Activated CD4-positive, alpha-beta T cell treated with anti-CD3 and anti-CD28 coated beads, Interleukin-2, amount 10 ng/mL, durations not matched to agents 7 days and 5 days (primary cell): ENCODE measurements around the gene SCD. TPM values are rescaled to one million over a fixed set of nuclear protein-coding genes. Genes with fewer than 3 reads are reported as not detected.
"Not testable (repeated sequence)": the region's sequence is repeated elsewhere in the genome, so short reads cannot be mapped to it uniquely, and the experiment has no call there.

Experiments used
- CTCF ChIA-PET: fragments of 350-600 bp; sonication (Branson Sonifier 250); formaldehyde crosslinking; loops from one replicate; lab custom pipeline; 2021; ENCODE audit warnings: antibody characterized with exemption; lab: Charles Lee
- POLR2A ChIA-PET: fragments of 350-600 bp; sonication (Branson Sonifier 250); formaldehyde crosslinking; loops from one replicate; lab custom pipeline; 2021; ENCODE audit warnings: antibody characterized with exemption; lab: Charles Lee
- DNase-seq: peaks from one replicate; pipeline ENCODE4 v3.0.0-alpha.2; 2020
- H3K27ac Mint-ChIP-seq: one replicate; pipeline ENCODE4 v1.8.0; 2021; ENCODE audit warnings: mild to moderate bottlenecking, moderate library complexity, mixed read lengths
- H3K27me3 Mint-ChIP-seq: one replicate; pipeline ENCODE4 v1.8.0; 2021; ENCODE audit warnings: mixed read lengths
- H3K36me3 Mint-ChIP-seq: one replicate; pipeline ENCODE4 v1.8.0; 2021; ENCODE audit warnings: low read depth, mixed read lengths
- H3K4me1 Mint-ChIP-seq: one replicate; pipeline ENCODE4 v1.8.0; 2021; ENCODE audit warnings: mixed read lengths
- H3K4me3 Mint-ChIP-seq: one replicate; pipeline ENCODE4 v1.8.0; 2021; ENCODE audit warnings: mild to moderate bottlenecking, moderate library complexity, mixed read lengths
- H3K9me3 Mint-ChIP-seq: one replicate; pipeline ENCODE4 v1.8.0; 2021; ENCODE audit warnings: mixed read lengths
- total RNA-seq, 2 experiments: library from RNA; stranded (reverse); gene quantifications; one replicate each; pipeline ENCODE4 v1.2.3, GENCODE V29; 2021

The SCD gene
- total RNA-seq = 100 to 1,000 TPM; 117 to 129 TPM

DNA sequence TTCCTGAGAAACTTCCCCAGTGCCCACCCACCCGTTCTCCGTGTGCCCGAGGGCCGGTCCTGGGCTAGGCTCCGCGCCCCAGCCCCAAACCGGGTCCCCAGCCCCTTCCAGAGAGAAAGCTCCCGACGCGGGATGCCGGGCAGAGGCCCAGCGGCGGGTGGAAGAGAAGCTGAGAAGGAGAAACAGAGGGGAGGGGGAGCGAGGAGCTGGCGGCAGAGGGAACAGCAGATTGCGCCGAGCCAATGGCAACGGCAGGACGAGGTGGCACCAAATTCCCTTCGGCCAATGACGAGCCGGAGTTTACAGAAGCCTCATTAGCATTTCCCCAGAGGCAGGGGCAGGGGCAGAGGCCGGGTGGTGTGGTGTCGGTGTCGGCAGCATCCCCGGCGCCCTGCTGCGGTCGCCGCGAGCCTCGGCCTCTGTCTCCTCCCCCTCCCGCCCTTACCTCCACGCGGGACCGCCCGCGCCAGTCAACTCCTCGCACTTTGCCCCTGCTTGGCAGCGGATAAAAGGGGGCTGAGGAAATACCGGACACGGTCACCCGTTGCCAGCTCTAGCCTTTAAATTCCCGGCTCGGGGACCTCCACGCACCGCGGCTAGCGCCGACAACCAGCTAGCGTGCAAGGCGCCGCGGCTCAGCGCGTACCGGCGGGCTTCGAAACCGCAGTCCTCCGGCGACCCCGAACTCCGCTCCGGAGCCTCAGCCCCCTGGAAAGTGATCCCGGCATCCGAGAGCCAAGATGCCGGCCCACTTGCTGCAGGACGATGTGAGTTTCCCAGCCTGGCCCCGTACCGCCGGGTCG is at the start of gene SCD:
Gene SCD (plus strand): TSS at position 469 of the 803 bp plus-strand sequence. CDS start 272 bp downstream, at position 741.
- H3K4me1 Mint-ChIP-seq = peaks cover 71% of the 10 kb centered on the region

DNA sequence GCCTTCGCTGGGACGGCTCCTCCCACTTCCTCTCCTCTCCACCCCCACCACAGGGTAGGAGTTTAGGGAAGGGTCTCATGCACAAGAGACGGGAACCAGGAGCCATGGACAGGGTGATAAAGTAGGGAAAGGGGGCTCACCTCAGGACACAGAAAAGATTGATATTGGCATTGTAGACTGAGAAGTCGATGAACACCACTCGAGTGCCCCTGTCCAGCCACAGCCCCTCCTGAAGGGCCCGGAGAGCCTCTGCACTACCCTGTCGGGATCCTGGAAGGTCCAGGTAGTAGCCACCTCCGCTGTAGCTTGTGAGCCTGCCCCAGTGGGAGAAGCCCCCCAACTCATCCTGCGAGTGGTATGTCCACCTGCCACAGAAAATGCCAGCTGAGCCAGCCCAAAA is 49.8 kb upstream of the SCD start:
- Mint-ChIP-seq H3K4me3 (no peak overlapping the region), H3K36me3 (no peaks in the 10 kb centered on the region), H3K4me1 (no peaks in the 10 kb centered on the region), H3K27me3 (peaks cover 20% of the 10 kb centered on the region), H3K9me3 (no peaks in the 10 kb centered on the region), H3K27ac (no peak overlapping the region)
- ChIA-PET POLR2A (interaction anchor here (0.6 kb wide), 1 partner anchor 225 kb away, joined by 3 read pairs; no protein-coding TSS in a partner anchor), CTCF (interaction anchor here (1.8 kb wide), 1 partner anchor 42 kb away, joined by 6 read pairs; no protein-coding TSS in a partner anchor)
- no peak for DNase-seq

More for the DNA sequence above, at the start of gene SCD:
- POLR2A ChIA-PET = interaction anchor here (0.6 to 1.5 kb wide), 4 partner anchors 20 to 649 kb away, joined by 3 to 7 read pairs (median 3); no protein-coding TSS in a partner anchor
- H3K36me3 Mint-ChIP-seq = peaks cover 43% of the 10 kb centered on the region
- peak; percentile 93 for DNase-seq
- H3K9me3 Mint-ChIP-seq = no peaks in the 10 kb centered on the region
- peak within 1 kb of the TSS; percentile 83 for H3K27ac Mint-ChIP-seq
- H3K4me3 Mint-ChIP-seq = peak within 1 kb of the TSS; percentile 97
- CTCF ChIA-PET = interaction anchor here (0.6 to 2.9 kb wide), 17 partner anchors 10 to 215 kb away, joined by 3 to 16 read pairs (median 5); partner anchors contain the start of genes HIF1AN, PKD2L1 and SEC31B
- no peaks in the 10 kb centered on the region for H3K27me3 Mint-ChIP-seq

GRCh38 chr10:100301123-100301522 is 45.9 kb upstream of the SCD start:
- H3K9me3 Mint-ChIP-seq, H3K36me3 Mint-ChIP-seq, CTCF ChIA-PET, H3K4me1 Mint-ChIP-seq, H3K27ac Mint-ChIP-seq, H3K4me3 Mint-ChIP-seq, DNase-seq, POLR2A ChIA-PET: not testable (repeated sequence)
- H3K27me3 Mint-ChIP-seq = peaks cover 30% of the 10 kb centered on the region

DNA sequence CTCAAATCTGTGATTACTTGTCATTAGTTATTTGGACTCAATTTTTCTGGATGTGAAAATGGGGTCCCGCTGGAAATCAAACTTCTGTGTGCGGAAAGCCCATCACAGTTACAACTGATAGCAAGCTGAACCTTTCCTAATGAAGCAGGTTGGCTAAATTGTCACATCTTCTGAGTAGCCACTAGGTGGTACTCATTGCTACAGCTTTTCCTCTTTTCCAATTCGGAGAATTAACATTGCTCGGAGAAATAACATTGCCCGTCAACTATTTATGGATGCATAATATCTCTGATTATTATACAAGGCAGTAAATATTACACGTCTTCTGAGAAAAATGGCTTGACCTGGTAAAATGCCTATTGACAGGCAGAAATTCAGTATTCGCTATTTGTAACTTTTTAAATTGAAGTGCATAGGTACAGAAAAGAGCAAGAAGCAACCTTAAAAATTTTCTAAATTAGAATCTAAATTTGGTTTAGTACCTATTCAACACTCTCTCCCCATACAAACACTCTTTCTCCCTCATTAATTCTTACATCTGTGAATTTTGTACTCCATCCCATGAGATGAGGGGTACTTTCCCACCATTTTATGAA is 43.2 kb upstream of the SCD start:
- H3K4me1 Mint-ChIP-seq = no peaks in the 10 kb centered on the region
- H3K4me3 Mint-ChIP-seq = no peak overlapping the region
- H3K27ac Mint-ChIP-seq = no peak overlapping the region
- H3K36me3 Mint-ChIP-seq = no peaks in the 10 kb centered on the region
- H3K27me3 Mint-ChIP-seq = peaks cover 47% of the 10 kb centered on the region
- POLR2A ChIA-PET = no interaction called here
- CTCF ChIA-PET = interaction anchor here (0.5 to 1.3 kb wide), 2 partner anchors 129 to 179 kb away, joined by 3 to 4 read pairs; no protein-coding TSS in a partner anchor
- no peak for DNase-seq
- no peaks in the 10 kb centered on the region for H3K9me3 Mint-ChIP-seq

DNA sequence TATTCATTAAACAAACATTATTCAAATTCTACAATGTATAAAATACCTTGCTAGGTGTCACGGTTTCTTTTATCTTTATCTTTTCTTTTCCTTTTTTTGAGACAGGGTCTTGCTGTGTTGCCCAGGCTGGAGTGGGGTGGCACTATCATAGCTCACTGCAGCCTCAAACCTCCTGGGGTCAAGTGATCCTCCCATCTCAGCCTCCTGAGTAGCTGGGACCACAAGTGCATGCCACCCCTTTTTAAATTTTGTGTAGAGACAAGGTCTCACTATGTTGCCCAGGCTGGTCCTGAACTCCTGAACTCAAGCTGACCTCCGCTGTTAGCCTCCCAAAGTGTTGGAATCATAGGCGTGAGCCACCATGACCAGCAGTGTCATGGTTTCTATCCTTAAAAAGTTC is 42.6 kb upstream of the SCD start:
- no peak for DNase-seq
- no peak overlapping the region for H3K4me3 Mint-ChIP-seq
- no peaks in the 10 kb centered on the region for H3K4me1 Mint-ChIP-seq
- ChIA-PET POLR2A (no interaction called here), CTCF (interaction anchor here (0.6 to 1.3 kb wide), 5 partner anchors 11 to 877 kb away, joined by 3 to 4 read pairs (median 3); no protein-coding TSS in a partner anchor)
- H3K27ac Mint-ChIP-seq = no peak overlapping the region
- no peaks in the 10 kb centered on the region for H3K36me3 Mint-ChIP-seq
- no peaks in the 10 kb centered on the region for H3K9me3 Mint-ChIP-seq
- peaks cover 50% of the 10 kb centered on the region for H3K27me3 Mint-ChIP-seq

GRCh38 chr10:100306861-100307260 is 40.2 kb upstream of the SCD start:
- POLR2A ChIA-PET = no interaction called here
- Mint-ChIP-seq H3K4me1 (no peaks in the 10 kb centered on the region), H3K4me3 (no peak overlapping the region), H3K27me3 (peaks cover 58% of the 10 kb centered on the region), H3K36me3 (no peaks in the 10 kb centered on the region), H3K9me3 (no peaks in the 10 kb centered on the region), H3K27ac (no peak overlapping the region)
- no peak for DNase-seq
- CTCF ChIA-PET = no interaction called here

DNA sequence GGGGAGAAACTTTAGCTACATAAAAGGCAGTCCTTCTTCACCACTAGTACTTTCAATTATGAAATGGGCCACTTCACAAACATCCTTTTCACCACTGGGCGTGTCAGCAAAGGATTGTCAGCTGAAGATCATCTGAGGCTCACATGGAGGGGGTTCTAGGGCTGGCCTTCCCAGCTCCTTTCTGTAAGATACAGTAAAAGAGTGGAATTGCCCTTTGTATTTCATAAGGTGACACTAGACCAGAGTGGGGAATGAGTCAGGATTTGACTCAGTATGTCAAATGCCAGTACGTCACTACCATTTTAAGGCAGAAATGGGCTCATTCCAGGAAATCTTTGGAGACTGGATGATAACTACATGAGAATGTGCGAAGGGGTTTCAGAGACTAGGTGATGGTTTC is 39.3 kb upstream of the SCD start:
- Mint-ChIP-seq H3K9me3 (no peaks in the 10 kb centered on the region), H3K36me3 (no peaks in the 10 kb centered on the region), H3K27ac (no peak overlapping the region), H3K27me3 (peaks cover 63% of the 10 kb centered on the region), H3K4me1 (no peaks in the 10 kb centered on the region), H3K4me3 (no peak overlapping the region)
- DNase-seq = no peak
- CTCF ChIA-PET = no interaction called here
- POLR2A ChIA-PET = no interaction called here

GRCh38 chr10:100311298-100311697 is 35.7 kb upstream of the SCD start:
- CTCF ChIA-PET = interaction anchor here (0.7 to 1.5 kb wide), 3 partner anchors 13 to 122 kb away, joined by 3 to 5 read pairs (median 4); no protein-coding TSS in a partner anchor
- Mint-ChIP-seq H3K9me3 (no peaks in the 10 kb centered on the region), H3K36me3 (no peaks in the 10 kb centered on the region), H3K4me3 (no peak overlapping the region), H3K27ac (no peak overlapping the region), H3K4me1 (no peaks in the 10 kb centered on the region), H3K27me3 (peaks cover 60% of the 10 kb centered on the region)
- POLR2A ChIA-PET = no interaction called here
- no peak for DNase-seq

GRCh38 chr10:100315615-100316014 is 31.4 kb upstream of the SCD start:
- ChIA-PET CTCF (interaction anchor here (1.7 to 2.4 kb wide), 2 partner anchors 12 to 15 kb away, joined by 3 to 8 read pairs; no protein-coding TSS in a partner anchor), POLR2A (no interaction called here)
- Mint-ChIP-seq H3K27ac (no peak overlapping the region), H3K4me1 (no peaks in the 10 kb centered on the region), H3K36me3 (no peaks in the 10 kb centered on the region), H3K4me3 (no peak overlapping the region), H3K9me3 (no peaks in the 10 kb centered on the region), H3K27me3 (peaks cover 56% of the 10 kb centered on the region)
- DNase-seq = no peak

GRCh38 chr10:100318207-100318606 is 28.8 kb upstream of the SCD start:
- ChIA-PET POLR2A (no interaction called here), CTCF (interaction anchor here (0.6 kb wide), 1 partner anchor 521 kb away, joined by 4 read pairs; no protein-coding TSS in a partner anchor)
- Mint-ChIP-seq H3K9me3 (no peaks in the 10 kb centered on the region), H3K27ac (no peak overlapping the region), H3K4me3 (no peak overlapping the region), H3K36me3 (no peaks in the 10 kb centered on the region), H3K4me1 (no peaks in the 10 kb centered on the region), H3K27me3 (peaks cover 45% of the 10 kb centered on the region)
- no peak for DNase-seq

- H3K36me3 Mint-ChIP-seq = no peaks in the 10 kb centered on the region
- H3K9me3 Mint-ChIP-seq = no peaks in the 10 kb centered on the region
- peaks cover 35% of the 10 kb centered on the region for H3K27me3 Mint-ChIP-seq
- H3K27ac Mint-ChIP-seq = no peak overlapping the region
- no peaks in the 10 kb centered on the region for H3K4me1 Mint-ChIP-seq
- CTCF ChIA-PET = no interaction called here
- H3K4me3 Mint-ChIP-seq = no peak overlapping the region
- DNase-seq = no peak
- POLR2A ChIA-PET = interaction anchor here (0.6 kb wide), 1 partner anchor 25 kb away, joined by 9 read pairs; no protein-coding TSS in a partner anchor
Observed at GRCh38 chr10:100319707-100320402, 27.2 kb upstream of the SCD start.

DNA sequence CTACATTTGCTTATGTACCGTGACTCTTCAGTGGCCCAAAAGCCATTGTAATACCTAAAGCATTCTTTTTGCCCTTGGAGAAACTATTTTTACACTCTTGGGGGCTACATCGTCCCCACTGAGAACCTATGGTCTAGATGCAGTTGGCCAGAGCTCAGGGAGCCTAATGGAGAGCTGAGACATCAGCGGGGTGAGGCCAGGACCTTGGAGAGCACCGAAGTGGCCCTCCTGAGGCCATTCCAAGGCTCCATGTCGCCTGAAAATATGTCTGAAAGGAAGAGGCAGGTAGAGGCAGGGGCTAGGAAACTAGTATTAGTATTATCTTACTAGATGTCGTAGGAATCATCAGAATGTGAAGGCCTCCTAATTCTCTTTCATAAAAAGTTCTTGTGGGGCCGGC is 21.9 kb upstream of the SCD start:
- Mint-ChIP-seq H3K4me1 (peaks cover 16% of the 10 kb centered on the region), H3K36me3 (no peaks in the 10 kb centered on the region), H3K27me3 (peaks cover 5% of the 10 kb centered on the region), H3K4me3 (no peak overlapping the region), H3K9me3 (no peaks in the 10 kb centered on the region), H3K27ac (no peak overlapping the region)
- no peak for DNase-seq
- CTCF ChIA-PET = interaction anchor here (1.4 kb wide), 1 partner anchor 105 kb away, joined by 3 read pairs; no protein-coding TSS in a partner anchor
- POLR2A ChIA-PET = no interaction called here
